ENCODE data around the gene SRBD1.

The SRBD1 gene

GRCh38 chr2:45596761-45597160, 14.3 kb downstream of the SRBD1 start:
- no peak for DNase-seq (ENCODE audit: low read depth in 2 of 2)

GRCh38 chr2:45595721-45596435, 15.2 kb downstream of the SRBD1 start:
- no peak for DNase-seq (ENCODE audit: low read depth in 2 of 2)

- no peak for DNase-seq (ENCODE audit: low read depth in 2 of 2)
Measured at GRCh38 chr2:45591073-45591472, 20.0 kb downstream of the SRBD1 start.

- DNase-seq (ENCODE audit: low read depth in 2 of 2), result no peak
Measured at GRCh38 chr2:45588158-45588829, 22.8 kb downstream of the SRBD1 start.

- DNase-seq (ENCODE audit: low read depth in 2 of 2), result no peak
Measured at GRCh38 chr2:45586600-45586999, 24.5 kb downstream of the SRBD1 start.

GRCh38 chr2:45585267-45585861, 25.7 kb downstream of the SRBD1 start:
- DNase-seq (ENCODE audit: low read depth in 2 of 2), result no peak

- DNase-seq (ENCODE audit: low read depth in 2 of 2), result no peak
Measured at GRCh38 chr2:45583977-45584376, 27.1 kb downstream of the SRBD1 start.

GRCh38 chr2:45582522-45582921, 28.5 kb downstream of the SRBD1 start:
- DNase-seq (ENCODE audit: low read depth in 2 of 2), result no peak

GRCh38 chr2:45578056-45578843, 32.8 kb downstream of the SRBD1 start:
- no peak for DNase-seq (ENCODE audit: low read depth in 2 of 2)

- DNase-seq (ENCODE audit: low read depth in 2 of 2), result no peak
Measured at GRCh38 chr2:45577441-45577840, 33.6 kb downstream of the SRBD1 start.

GRCh38 chr2:45575881-45576280, 35.2 kb downstream of the SRBD1 start:
- no peak for DNase-seq (ENCODE audit: low read depth in 2 of 2)

- no peak for DNase-seq (ENCODE audit: low read depth in 2 of 2)
Measured at GRCh38 chr2:45572979-45573378, 38.1 kb downstream of the SRBD1 start.

GRCh38 chr2:45571940-45572339, 39.1 kb downstream of the SRBD1 start:
- DNase-seq (ENCODE audit: low read depth in 2 of 2), result no peak

GRCh38 chr2:45570671-45571334, 40.3 kb downstream of the SRBD1 start:
- no peak for DNase-seq (ENCODE audit: low read depth in 2 of 2)

- no peak for DNase-seq (ENCODE audit: low read depth in 2 of 2)
Measured at GRCh38 chr2:45568935-45569334, 42.1 kb downstream of the SRBD1 start.

GRCh38 chr2:45567974-45568789, 42.9 kb downstream of the SRBD1 start:
- no peak for DNase-seq (ENCODE audit: low read depth in 2 of 2)

GRCh38 chr2:45567288-45567963, 43.6 kb downstream of the SRBD1 start:
- DNase-seq (ENCODE audit: low read depth in 2 of 2), result no peak

GRCh38 chr2:45559436-45559835, 51.6 kb downstream of the SRBD1 start:
- no peak for DNase-seq (ENCODE audit: low read depth in 2 of 2)

- no peak for DNase-seq (ENCODE audit: low read depth in 2 of 2)
Measured at GRCh38 chr2:45554742-45555140, 56.3 kb downstream of the SRBD1 start.

GRCh38 chr2:45554073-45554741, 56.9 kb downstream of the SRBD1 start:
- no peak for DNase-seq (ENCODE audit: low read depth in 2 of 2)

Measured in stimulated activated CD8-positive, alpha-beta memory T cell treated with anti-CD3 and anti-CD28 coated beads, Interleukin-2, amount 100 ng/mL, for 1 hour (primary cell).